Measurements from ENCODE around the gene LIMA1. TPM values are rescaled to one million over a fixed set of nuclear protein-coding genes. Genes with fewer than 3 reads are reported as not detected.

The LIMA1 gene
- total RNA-seq, 2 donors from 2014 or later = 20.1 to 26.0 TPM

DNA sequence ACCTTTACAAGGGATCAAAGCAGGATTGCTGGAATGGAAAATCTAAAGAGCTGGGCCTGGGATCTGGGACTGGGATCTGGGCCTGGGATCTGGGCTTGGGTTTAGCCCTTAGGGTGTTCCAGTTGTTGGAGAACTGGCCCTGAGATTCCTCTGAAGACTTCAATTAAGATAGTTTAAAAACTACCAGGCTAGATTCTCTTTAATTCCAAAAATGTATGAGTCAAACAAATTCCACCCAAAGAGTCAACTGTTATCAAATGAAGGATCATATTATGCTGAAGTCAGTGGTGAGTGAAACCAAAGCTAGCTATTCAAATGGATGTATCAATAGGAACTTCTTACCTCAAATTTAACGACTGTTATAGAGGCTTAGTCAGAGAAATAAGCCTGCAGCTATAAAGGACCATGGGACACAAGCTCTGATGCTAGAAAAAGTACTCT lies 40.5 kb downstream of the LIMA1 start:
- Mint-ChIP-seq H3K27me3 (ENCODE audit: insufficient read depth) (no peaks in the 10 kb centered on the region), H3K27ac (no peak overlapping the region), H3K9me3 (no peaks in the 10 kb centered on the region), H3K36me3 (ENCODE audit: low read depth) (peaks cover 3% of the 10 kb centered on the region), H3K4me3 (no peak overlapping the region), H3K4me1 (peaks cover 26% of the 10 kb centered on the region)
- no peaks in the 10 kb centered on the region for H3K27me3 ChIP-seq (ENCODE audit: control insufficient read depth, insufficient read depth, low read length, poor library complexity, severe bottlenecking)
- H3K4me1 ChIP-seq (ENCODE audit: control insufficient read depth, insufficient read depth, low read length) = peaks cover 3% of the 10 kb centered on the region
- no peaks in the 10 kb centered on the region for H3K9me3 ChIP-seq (ENCODE audit: control insufficient read depth, low read length)
- no peaks in the 10 kb centered on the region for H3K36me3 ChIP-seq (ENCODE audit: control insufficient read depth, insufficient read depth, low read length)
- DNase-seq = no peak
- TF ChIP-seq CTCF (conservative IDR thresholded peaks at IDR 0.05) = no peak
- H3K9ac ChIP-seq (ENCODE audit: extremely low read depth, low read length, poor library complexity, severe bottlenecking) = no peak overlapping the region
- no peak overlapping the region for H3K27ac ChIP-seq (ENCODE audit: low read depth, low read length)
- WGBS, 2 experiments (ENCODE audit: insufficient coverage in 1 of 2, insufficient read length in 1 of 2) = 82 to 100% methylated on average over 1 of the region's 1 CpG
- no peak overlapping the region for H3K4me3 ChIP-seq (ENCODE audit: low read length)

- no peak overlapping the region for H3K9ac ChIP-seq (ENCODE audit: extremely low read depth, low read length, poor library complexity, severe bottlenecking)
- H3K4me3 ChIP-seq (ENCODE audit: low read length) = no peak overlapping the region
- Mint-ChIP-seq H3K9me3 (no peaks in the 10 kb centered on the region), H3K36me3 (ENCODE audit: low read depth) (peaks cover 3% of the 10 kb centered on the region), H3K27me3 (ENCODE audit: insufficient read depth) (no peaks in the 10 kb centered on the region), H3K27ac (no peak overlapping the region), H3K4me3 (no peak overlapping the region), H3K4me1 (peaks cover 26% of the 10 kb centered on the region)
- peaks cover 3% of the 10 kb centered on the region for H3K4me1 ChIP-seq (ENCODE audit: control insufficient read depth, insufficient read depth, low read length)
- no peak for DNase-seq
- no peak for TF ChIP-seq CTCF (conservative IDR thresholded peaks at IDR 0.05)
- no peaks in the 10 kb centered on the region for H3K36me3 ChIP-seq (ENCODE audit: control insufficient read depth, insufficient read depth, low read length)
- WGBS, 2 experiments (ENCODE audit: insufficient coverage in 1 of 2, insufficient read length in 1 of 2) = 100% methylated on average over 1 of the region's 1 CpG; no CpG with 5 or more reads in 1 of the 2 experiments
- no peaks in the 10 kb centered on the region for H3K9me3 ChIP-seq (ENCODE audit: control insufficient read depth, low read length)
- H3K27me3 ChIP-seq (ENCODE audit: control insufficient read depth, insufficient read depth, low read length, poor library complexity, severe bottlenecking) = no peaks in the 10 kb centered on the region
- H3K27ac ChIP-seq (ENCODE audit: low read depth, low read length) = no peak overlapping the region
These were observed 42.1 kb downstream of the LIMA1 start for GRCh38 chr12:50241178-50241577.

DNA sequence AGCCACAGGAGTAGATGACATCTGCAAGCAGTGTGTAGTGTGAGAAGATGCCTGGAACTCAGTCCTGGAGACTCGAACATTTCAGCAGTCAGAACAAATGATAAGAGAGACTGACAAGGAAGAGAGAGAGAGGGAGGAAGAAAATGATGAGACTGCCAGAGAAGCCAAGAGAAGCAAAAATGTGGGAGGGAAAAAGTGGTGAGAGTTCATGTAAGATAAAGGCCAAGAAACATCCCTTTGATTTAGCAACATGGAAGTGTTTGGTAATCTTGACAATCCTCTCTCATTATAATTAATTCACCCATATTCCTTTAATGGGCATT lies 42.6 kb downstream of the LIMA1 start:
- WGBS, 2 experiments (ENCODE audit: insufficient coverage in 1 of 2, insufficient read length in 1 of 2) = 91 to 93% methylated on average over 1 of the region's 1 CpG
- TF ChIP-seq CTCF (conservative IDR thresholded peaks at IDR 0.05) = no peak
- H3K4me1 ChIP-seq (ENCODE audit: control insufficient read depth, insufficient read depth, low read length) = peaks cover 3% of the 10 kb centered on the region
- H3K4me1 Mint-ChIP-seq = peaks cover 26% of the 10 kb centered on the region
- H3K4me3 Mint-ChIP-seq = no peak overlapping the region
- no peaks in the 10 kb centered on the region for H3K27me3 ChIP-seq (ENCODE audit: control insufficient read depth, insufficient read depth, low read length, poor library complexity, severe bottlenecking)
- H3K9ac ChIP-seq (ENCODE audit: extremely low read depth, low read length, poor library complexity, severe bottlenecking) = no peak overlapping the region
- H3K9me3 ChIP-seq (ENCODE audit: control insufficient read depth, low read length) = no peaks in the 10 kb centered on the region
- H3K27me3 Mint-ChIP-seq (ENCODE audit: insufficient read depth) = no peaks in the 10 kb centered on the region
- no peak for DNase-seq
- H3K4me3 ChIP-seq (ENCODE audit: low read length) = peak overlapping the region; percentile 34
- H3K27ac Mint-ChIP-seq = no peak overlapping the region
- peaks cover 3% of the 10 kb centered on the region for H3K36me3 Mint-ChIP-seq (ENCODE audit: low read depth)
- H3K9me3 Mint-ChIP-seq = no peaks in the 10 kb centered on the region
- no peak overlapping the region for H3K27ac ChIP-seq (ENCODE audit: low read depth, low read length)
- no peaks in the 10 kb centered on the region for H3K36me3 ChIP-seq (ENCODE audit: control insufficient read depth, insufficient read depth, low read length)
